GM12874 (cell line): ENCODE measurements around the gene GMNN.

Source experiments
- TF ChIP-seq, protein P1 (sequence below): IDR thresholded peaks from 2 replicates; pipeline ENCODE4 v1.5.1; 2011; ENCODE audit warnings: low read depth, mild to moderate bottlenecking, control low read depth, low read length, moderate library complexity; ENCODE audit not compliant: insufficient read depth

Gene GMNN

DNA sequence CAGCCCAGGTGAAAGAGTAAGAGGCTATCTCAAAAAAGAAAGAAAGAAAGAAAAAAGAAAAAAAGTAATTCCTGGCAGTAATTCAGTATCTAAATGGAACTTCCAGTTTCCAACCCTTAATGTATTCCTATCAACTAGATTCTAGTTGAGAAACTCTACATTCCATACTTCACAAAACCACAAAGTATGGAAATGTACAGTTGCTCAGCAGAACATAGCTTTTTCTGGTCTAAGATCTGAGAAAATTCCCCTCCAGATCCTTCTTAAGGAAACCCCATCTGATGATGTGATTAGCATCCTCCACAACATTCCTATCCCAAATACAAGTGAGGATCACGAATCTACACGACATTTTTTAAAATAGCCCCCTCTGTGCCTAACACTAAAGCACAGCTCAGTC is 20.4 kb downstream of the GMNN start:
- TF ChIP-seq, protein P1, sequence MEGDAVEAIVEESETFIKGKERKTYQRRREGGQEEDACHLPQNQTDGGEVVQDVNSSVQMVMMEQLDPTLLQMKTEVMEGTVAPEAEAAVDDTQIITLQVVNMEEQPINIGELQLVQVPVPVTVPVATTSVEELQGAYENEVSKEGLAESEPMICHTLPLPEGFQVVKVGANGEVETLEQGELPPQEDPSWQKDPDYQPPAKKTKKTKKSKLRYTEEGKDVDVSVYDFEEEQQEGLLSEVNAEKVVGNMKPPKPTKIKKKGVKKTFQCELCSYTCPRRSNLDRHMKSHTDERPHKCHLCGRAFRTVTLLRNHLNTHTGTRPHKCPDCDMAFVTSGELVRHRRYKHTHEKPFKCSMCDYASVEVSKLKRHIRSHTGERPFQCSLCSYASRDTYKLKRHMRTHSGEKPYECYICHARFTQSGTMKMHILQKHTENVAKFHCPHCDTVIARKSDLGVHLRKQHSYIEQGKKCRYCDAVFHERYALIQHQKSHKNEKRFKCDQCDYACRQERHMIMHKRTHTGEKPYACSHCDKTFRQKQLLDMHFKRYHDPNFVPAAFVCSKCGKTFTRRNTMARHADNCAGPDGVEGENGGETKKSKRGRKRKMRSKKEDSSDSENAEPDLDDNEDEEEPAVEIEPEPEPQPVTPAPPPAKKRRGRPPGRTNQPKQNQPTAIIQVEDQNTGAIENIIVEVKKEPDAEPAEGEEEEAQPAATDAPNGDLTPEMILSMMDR = no peak

DNA sequence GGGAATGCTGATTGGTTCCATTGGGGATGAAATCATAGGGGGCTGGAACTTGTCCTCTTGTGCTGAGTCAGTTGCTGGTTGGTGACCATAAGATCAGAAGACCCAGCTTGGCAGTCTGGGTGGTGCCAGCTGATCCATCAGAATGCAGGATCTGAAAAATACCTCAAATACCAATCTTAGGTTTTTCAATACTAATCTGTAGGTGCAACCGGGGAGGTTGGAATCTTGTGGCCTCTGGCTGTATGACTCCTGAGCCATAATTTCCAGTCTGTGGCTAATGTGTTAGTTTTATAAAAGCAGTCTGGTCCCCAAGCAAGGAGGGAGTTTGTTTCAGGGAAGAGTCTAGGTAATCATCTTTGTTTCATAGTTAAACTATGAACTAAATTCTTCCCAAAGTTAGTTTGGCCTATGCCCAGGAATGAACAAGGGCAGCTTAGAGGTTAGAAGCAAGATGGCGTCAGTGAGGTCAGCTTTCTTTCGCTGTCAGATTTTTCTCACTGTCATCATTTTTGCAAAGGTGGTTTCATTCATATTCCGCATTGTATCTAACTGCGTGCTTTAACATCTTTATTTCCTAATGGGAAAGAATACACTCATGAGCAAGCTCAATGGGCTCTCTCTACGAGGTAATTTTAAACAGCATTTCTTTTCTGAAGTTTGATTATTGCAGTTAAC is 22.0 kb downstream of the GMNN start:
- TF ChIP-seq, protein P1 = no peak

DNA sequence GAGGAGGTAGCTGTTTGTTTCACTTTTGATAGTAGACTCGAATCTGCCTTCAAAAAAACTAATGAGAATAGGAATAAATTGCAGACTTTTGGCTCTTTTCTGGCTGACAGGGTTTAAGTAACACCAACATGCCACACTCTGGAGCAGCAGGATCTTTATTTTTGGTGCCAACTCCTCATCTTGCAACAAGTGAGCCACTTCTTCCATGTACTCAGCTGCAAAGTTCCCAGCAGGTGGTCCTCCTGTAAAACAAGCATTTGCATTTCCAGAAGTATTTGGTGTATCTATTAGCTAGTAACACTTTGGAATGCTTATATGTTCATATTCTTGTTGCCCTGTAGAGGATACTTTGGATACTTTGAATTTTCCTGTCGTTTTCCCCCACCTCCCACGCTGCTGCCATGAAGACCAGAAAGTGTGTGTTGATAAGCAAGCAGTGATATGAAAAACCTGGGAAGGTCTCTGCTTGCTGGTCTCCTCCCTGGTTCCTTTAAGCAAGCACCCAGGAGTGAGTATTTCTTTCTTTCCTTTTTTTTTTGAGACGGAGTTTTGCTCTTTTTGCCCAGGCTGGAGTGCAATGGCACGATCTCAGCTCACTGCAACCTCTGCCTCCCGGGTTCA is 23.0 kb downstream of the GMNN start:
- TF ChIP-seq, protein P1 = no peak

DNA sequence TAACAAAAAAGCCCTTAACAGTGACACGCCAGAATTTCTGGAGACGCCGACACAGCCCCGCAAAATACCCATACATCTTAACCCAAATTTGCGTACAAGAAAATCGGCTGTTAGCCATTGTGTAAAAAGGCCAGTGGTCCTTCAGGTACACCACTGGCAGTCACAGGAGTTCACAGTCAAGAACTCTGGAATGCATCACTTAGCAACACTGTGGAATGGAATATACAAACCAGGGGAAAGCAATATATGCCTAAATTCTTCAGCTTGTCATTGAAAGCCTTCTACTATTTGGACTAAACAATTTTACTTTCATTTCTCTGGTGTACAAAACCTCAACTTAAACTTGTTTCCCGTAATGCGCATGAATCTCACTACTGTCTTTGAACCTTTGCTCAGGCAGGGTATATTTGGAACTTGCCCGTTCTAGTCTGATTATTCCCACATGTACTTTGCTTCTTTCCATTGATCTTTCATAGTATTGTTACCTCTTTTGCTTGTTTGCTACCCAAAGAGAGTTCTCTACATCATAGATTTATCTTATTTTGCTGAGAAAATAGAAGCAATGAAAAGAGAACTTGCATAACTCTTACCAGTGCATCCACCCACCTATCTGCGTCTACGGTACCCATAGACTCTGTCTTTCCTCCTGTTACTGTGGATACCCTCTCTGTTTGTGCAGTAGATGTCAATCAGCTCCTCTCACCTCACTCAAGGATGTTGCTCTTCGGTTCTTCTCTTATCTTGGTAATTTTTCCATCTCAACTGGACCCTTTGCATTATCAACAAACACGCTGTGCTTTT is 24.2 kb downstream of the GMNN start, which contains the start of gene ARMH2:
ARMH2 (minus strand) TSS at position 178 of the 801 bp plus-strand sequence; CDS start at position 118, 60 bp downstream.
- TF ChIP-seq, protein P1 = no peak

DNA sequence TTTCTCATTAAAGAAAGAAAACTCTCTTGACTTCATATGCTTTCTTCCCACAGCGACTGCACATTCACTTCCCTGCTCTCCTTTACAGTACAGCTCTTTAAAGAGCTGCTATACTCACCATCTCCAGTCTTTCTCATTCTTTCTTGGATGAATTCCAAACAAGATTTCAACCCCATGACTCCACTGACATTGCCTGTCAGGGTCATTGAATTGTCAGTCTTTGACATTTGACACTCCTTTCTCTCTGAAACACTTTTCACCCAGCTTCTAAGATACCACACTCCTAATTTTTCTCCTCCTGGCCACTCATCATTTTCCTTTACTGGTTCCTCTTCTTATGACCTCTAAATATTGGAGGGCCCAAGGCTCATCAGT is 24.8 kb downstream of the GMNN start:
- TF ChIP-seq, protein P1 = no peak

DNA sequence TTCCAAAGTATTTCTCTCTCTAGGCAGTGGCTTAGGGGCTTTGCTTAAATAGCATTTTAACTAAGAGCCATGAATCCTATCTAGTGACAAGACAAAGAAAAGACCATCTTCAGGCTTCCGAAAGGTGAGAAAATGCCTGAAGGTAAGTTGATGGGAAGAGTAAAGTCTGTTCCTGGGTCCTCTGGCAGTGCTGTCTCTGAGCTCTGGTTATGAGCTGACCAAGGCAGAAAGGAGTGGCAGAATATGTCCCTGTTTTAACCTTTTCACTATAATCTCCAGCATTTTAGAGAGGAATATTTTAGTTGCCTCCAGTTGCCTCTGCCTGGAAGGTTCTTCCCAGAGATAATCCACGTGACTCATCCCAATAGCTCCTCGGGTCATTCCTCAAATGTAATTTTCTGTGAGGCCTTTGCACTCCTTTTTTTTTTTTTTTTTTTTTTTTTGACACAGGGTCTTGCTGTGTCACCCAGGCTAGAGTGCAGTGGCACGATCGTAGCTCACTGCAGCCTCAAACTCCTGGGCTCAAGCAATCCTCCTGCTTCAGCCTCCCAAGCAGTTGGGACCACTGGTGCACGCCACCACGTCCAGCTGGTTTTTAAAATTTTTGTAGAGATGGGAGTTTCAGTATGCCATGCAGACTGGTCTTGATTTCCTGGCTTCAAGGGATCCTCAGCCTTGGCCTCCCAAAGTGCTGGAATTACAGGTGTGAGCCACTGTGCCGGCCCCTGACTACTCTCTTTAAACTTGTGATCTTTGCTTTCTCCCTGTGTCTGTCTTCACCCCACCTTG is 27.7 kb downstream of the GMNN start:
- TF ChIP-seq, protein P1 = no peak
